ENCODE data around the gene CAMTA1. TPM values are rescaled to one million over a fixed set of nuclear protein-coding genes. Genes with fewer than 3 reads are reported as not detected.

The CAMTA1 gene
- total and polyA plus RNA-seq, 9 of the 15 experiments (the other 6 are each of a cell fraction or from before 2014, with no cell fraction given) = 43.9 to 161 (median 65.9) TPM

DNA sequence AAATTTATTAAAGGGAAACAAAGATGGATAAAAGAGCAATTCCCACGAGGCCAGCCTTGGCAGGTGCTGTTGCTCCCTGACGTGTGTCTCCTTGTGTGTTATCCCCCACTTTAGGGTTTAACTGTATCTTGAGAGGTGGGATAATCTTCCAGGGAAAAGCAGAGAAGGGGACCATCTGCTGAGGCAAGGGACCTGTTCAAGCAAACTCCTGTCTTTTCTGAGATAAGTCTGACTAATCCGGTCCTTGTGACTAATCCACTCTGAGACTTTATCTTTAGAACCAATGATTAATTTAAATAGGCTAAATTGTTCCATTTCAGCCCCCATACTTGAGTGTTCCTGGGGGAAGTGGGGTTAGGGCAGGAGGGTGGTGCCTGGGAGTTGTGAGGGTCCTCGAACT lies 163.6 kb downstream of the CAMTA1 start (continued):
- TF ChIP-seq ESRRB (CRISPR knock-in tag; IDR thresholded peaks at IDR 0.05; ENCODE audit: borderline replicate concordance) = no peak
- TF ChIP-seq, protein P1, sequence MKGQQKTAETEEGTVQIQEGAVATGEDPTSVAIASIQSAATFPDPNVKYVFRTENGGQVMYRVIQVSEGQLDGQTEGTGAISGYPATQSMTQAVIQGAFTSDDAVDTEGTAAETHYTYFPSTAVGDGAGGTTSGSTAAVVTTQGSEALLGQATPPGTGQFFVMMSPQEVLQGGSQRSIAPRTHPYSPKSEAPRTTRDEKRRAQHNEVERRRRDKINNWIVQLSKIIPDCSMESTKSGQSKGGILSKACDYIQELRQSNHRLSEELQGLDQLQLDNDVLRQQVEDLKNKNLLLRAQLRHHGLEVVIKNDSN (CRISPR knock-in tag; IDR thresholded peaks at IDR 0.05) = no peak
- no peak for TF ChIP-seq JUN (IDR thresholded peaks at IDR 0.05; ENCODE audit: borderline replicate concordance, low read depth, low read length)
- no peak for TF ChIP-seq JUN (CRISPR knock-in tag; IDR thresholded peaks at IDR 0.05; ENCODE audit: borderline replicate concordance)
- no peak for TF ChIP-seq MAFK (IDR thresholded peaks at IDR 0.05; ENCODE audit: low read length)
- no peak for TF ChIP-seq CCNT2 (IDR thresholded peaks at IDR 0.05; ENCODE audit: borderline replicate concordance, extremely low read depth, insufficient read length, low read depth, low read length)
- TF ChIP-seq NR3C1 (CRISPR knock-in tag; IDR thresholded peaks at IDR 0.05) = no peak
- TF ChIP-seq ZNF23 (CRISPR knock-in tag; IDR thresholded peaks at IDR 0.05) = no peak
- TF ChIP-seq ZNF79 (CRISPR knock-in tag; IDR thresholded peaks at IDR 0.05; ENCODE audit: low read depth) = no peak
- no peak for TF ChIP-seq ETV5 (CRISPR knock-in tag; IDR thresholded peaks at IDR 0.05; ENCODE audit: low read depth)
- TF ChIP-seq JUND (IDR thresholded peaks at IDR 0.05; ENCODE audit: borderline replicate concordance, low read depth, low read length) = peak; percentile 17; the same call in 1 of the 2 replicates
- no peak for TF ChIP-seq JUND (tag; IDR thresholded peaks at IDR 0.05; ENCODE audit: borderline replicate concordance, low read depth, low read length)
- no peak for TF ChIP-seq BRD9 (IDR thresholded peaks at IDR 0.05; ENCODE audit: low read depth, partially characterized antibody)
- no peak for TF ChIP-seq CREM (IDR thresholded peaks at IDR 0.05; ENCODE audit: low read depth)
- TF ChIP-seq GABPA (tag; conservative IDR thresholded peaks at IDR 0.05; ENCODE audit: low read depth) = no peak
- TF ChIP-seq DPF2 (IDR thresholded peaks at IDR 0.05) = 0 out of 2 replicates have a peak, but pooled peaks have one; percentile 25
- TF ChIP-seq SP2 (IDR thresholded peaks at IDR 0.05; ENCODE audit: extremely low read depth, low read depth, low read length, poor library complexity, severe bottlenecking) = no peak
- TF ChIP-seq, protein P2, sequence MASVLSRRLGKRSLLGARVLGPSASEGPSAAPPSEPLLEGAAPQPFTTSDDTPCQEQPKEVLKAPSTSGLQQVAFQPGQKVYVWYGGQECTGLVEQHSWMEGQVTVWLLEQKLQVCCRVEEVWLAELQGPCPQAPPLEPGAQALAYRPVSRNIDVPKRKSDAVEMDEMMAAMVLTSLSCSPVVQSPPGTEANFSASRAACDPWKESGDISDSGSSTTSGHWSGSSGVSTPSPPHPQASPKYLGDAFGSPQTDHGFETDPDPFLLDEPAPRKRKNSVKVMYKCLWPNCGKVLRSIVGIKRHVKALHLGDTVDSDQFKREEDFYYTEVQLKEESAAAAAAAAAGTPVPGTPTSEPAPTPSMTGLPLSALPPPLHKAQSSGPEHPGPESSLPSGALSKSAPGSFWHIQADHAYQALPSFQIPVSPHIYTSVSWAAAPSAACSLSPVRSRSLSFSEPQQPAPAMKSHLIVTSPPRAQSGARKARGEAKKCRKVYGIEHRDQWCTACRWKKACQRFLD (CRISPR knock-in tag; IDR thresholded peaks at IDR 0.05) = no peak
- peak; percentile 93 for TF ChIP-seq FOSL1 (tag; conservative IDR thresholded peaks at IDR 0.05)
- TF ChIP-seq FOXP1 (CRISPR knock-in tag; IDR thresholded peaks at IDR 0.05) = no peak
- TF ChIP-seq ARHGAP35 (IDR thresholded peaks at IDR 0.05; ENCODE audit: partially characterized antibody) = no peak
- TF ChIP-seq BRCA1 (IDR thresholded peaks at IDR 0.05) = no peak
- no peak for TF ChIP-seq BRCA1 (CRISPR knock-in tag; IDR thresholded peaks at IDR 0.05)
- TF ChIP-seq TOE1 (IDR thresholded peaks at IDR 0.05; ENCODE audit: borderline replicate concordance) = no peak
- no peak for TF ChIP-seq TOE1 (CRISPR knock-in tag; IDR thresholded peaks at IDR 0.05; ENCODE audit: borderline replicate concordance, low read depth)
- TF ChIP-seq, protein P3, sequence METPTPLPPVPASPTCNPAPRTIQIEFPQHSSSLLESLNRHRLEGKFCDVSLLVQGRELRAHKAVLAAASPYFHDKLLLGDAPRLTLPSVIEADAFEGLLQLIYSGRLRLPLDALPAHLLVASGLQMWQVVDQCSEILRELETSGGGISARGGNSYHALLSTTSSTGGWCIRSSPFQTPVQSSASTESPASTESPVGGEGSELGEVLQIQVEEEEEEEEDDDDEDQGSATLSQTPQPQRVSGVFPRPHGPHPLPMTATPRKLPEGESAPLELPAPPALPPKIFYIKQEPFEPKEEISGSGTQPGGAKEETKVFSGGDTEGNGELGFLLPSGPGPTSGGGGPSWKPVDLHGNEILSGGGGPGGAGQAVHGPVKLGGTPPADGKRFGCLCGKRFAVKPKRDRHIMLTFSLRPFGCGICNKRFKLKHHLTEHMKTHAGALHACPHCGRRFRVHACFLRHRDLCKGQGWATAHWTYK (CRISPR knock-in tag; IDR thresholded peaks at IDR 0.05) = no peak
- no peak for TF ChIP-seq SAP30 (IDR thresholded peaks at IDR 0.05; ENCODE audit: borderline replicate concordance, insufficient read depth, low read depth, low read length, poor library complexity, severe bottlenecking)
- no peak for TF ChIP-seq ZNF347 (CRISPR knock-in tag; IDR thresholded peaks at IDR 0.05; ENCODE audit: low read depth)
